ENCODE data around the gene GON7. TPM values are rescaled to one million over a fixed set of nuclear protein-coding genes. Genes with fewer than 3 reads are reported as not detected.

GON7 gene
- total and polyA plus RNA-seq, 12 donors: 9.4 to 34.9 (median 18.0) TPM

GRCh38 chr14:93186956-93187355 lies 19.9 kb downstream of the GON7 start:
- intact Hi-C loops (cut with DNase I): no loop called here
- Histone ChIP-seq H3K4me3 (no peak overlapping the region), H3K4me1 (replicated peaks in 1 of 2) (peaks cover 9 to 34% of the 10 kb centered on the region in 2 donors), H3K36me3 (replicated peaks in 1 of 2) (peaks cover 0 to 7% of the 10 kb centered on the region in 2 donors), H3K27me3 (no peaks in the 10 kb centered on the region), H3K9me3 (replicated peaks in 1 of 3) (no peaks in the 10 kb centered on the region), H3K27ac (peak overlapping the region in 1 of 5 donors; percentile 9)
- no peak for DNase-seq
- 93 to 96% (median 95%) methylated on average over 3 of the region's 3 CpGs for WGBS, 4 donors
- TF ChIP-seq CTCF (IDR thresholded peaks at IDR 0.05) (no peak), POLR2A (IDR thresholded peaks at IDR 0.05) (no peak)

- Histone ChIP-seq H3K4me3 (no peak overlapping the region), H3K27me3 (no peaks in the 10 kb centered on the region), H3K4me1 (replicated peaks in 1 of 2) (peaks cover 9 to 34% of the 10 kb centered on the region in 2 donors), H3K9me3 (replicated peaks in 1 of 3) (no peaks in the 10 kb centered on the region), H3K36me3 (replicated peaks in 1 of 2) (peaks cover 0 to 9% of the 10 kb centered on the region in 2 donors), H3K27ac (peak overlapping the region in 3 of 5 donors; percentile 3 to 89 (median 9))
- TF ChIP-seq POLR2A (IDR thresholded peaks at IDR 0.05): no peak
- no peak for TF ChIP-seq CTCF (IDR thresholded peaks at IDR 0.05)
- intact Hi-C loops (cut with DNase I): no loop called here
- peak in 1 of 7 donors; percentile 39 for DNase-seq
- WGBS, 4 donors: 68 to 84% (median 76%) methylated on average over 6 of the region's 6 CpGs
Measured at GRCh38 chr14:93186466-93186865, 20.4 kb downstream of the GON7 start.

GRCh38 chr14:93185349-93185720 lies 21.5 kb downstream of the GON7 start:
- H3K9me3 ChIP-seq (replicated peaks in 1 of 3): no peaks in the 10 kb centered on the region
- H3K4me1 ChIP-seq (replicated peaks in 1 of 2): peaks cover 9 to 34% of the 10 kb centered on the region in 2 donors
- intact Hi-C loops (cut with DNase I): no loop called here
- peaks cover 0 to 10% of the 10 kb centered on the region in 2 donors for H3K36me3 ChIP-seq (replicated peaks in 1 of 2)
- peak overlapping the region; percentile 74 to 95 (median 92) for H3K4me3 ChIP-seq
- no peaks in the 10 kb centered on the region for H3K27me3 ChIP-seq
- DNase-seq: no peak
- TF ChIP-seq POLR2A (IDR thresholded peaks at IDR 0.05) (no peak), CTCF (IDR thresholded peaks at IDR 0.05) (no peak)
- H3K27ac ChIP-seq: peak overlapping the region; percentile 19 to 98 (median 89)
- 0 to 1% (median 1%) methylated on average over 8 to 10 of the region's 10 CpGs for WGBS, 4 donors

GRCh38 chr14:93184391-93185348 lies 22.2 kb downstream of the GON7 start, which contains the start of the genes LYSET and MOAP1:
Gene LYSET, plus strand, starts transcription at chr14:93185317. Its CDS starts 89 bp downstream, at chr14:93185406.
Gene MOAP1, minus strand, starts transcription at chr14:93184897. Its CDS starts 655 bp downstream, at chr14:93184242.
- WGBS, 4 donors: 0% methylated on average over 1 to 124 of the region's 124 CpGs
- H3K36me3 ChIP-seq (replicated peaks in 1 of 2): peaks cover 0 to 10% of the 10 kb centered on the region in 2 donors
- intact Hi-C loops (cut with DNase I): no loop called here

More at GRCh38 chr14:93184391-93185348, 22.2 kb downstream of the GON7 start, which contains the start of the genes LYSET and MOAP1:
- DNase-seq: peak; percentile 89 to 92 (median 90)
- H3K4me1 ChIP-seq (replicated peaks in 1 of 2): peaks cover 9 to 34% of the 10 kb centered on the region in 2 donors
- TF ChIP-seq POLR2A (IDR thresholded peaks at IDR 0.05): peak; percentile 62 to 70
- TF ChIP-seq CTCF (IDR thresholded peaks at IDR 0.05): peak in 5 of 6 experiments; percentile 17 to 41 (median 31)
- no peaks in the 10 kb centered on the region for H3K27me3 ChIP-seq
- no peaks in the 10 kb centered on the region for H3K9me3 ChIP-seq (replicated peaks in 1 of 3)
- H3K4me3 ChIP-seq: peak within 1 kb of the TSS; percentile 74 to 95 (median 92)
- peak within 1 kb of the TSS; percentile 54 to 98 (median 89) for H3K27ac ChIP-seq
